Astrocyte (in vitro differentiated cells and primary cell): ENCODE results near the gene GSG1L.

Experiments
- CTCF ChIP-seq: IDR thresholded peaks from 2 replicates; pipeline ENCODE4 v1.5.1; 2011; ENCODE audit warnings: low read depth, mild to moderate bottlenecking, inconsistent platforms, low read length, moderate library complexity; ENCODE audit not compliant: insufficient read depth
- EZH2 ChIP-seq: IDR thresholded peaks from 2 replicates; pipeline ENCODE4 v1.6.1; 2012; ENCODE audit warnings: mild to moderate bottlenecking, low read length, inconsistent platforms; ENCODE audit not compliant: insufficient read depth

GRCh38 chr16:27984121-27984520, 79.4 kb downstream of the GSG1L start:
- TF ChIP-seq CTCF (no peak), EZH2 (no peak)
